ENCODE results near the gene C15orf39.
"Not testable (repeated sequence)": the region's sequence is repeated elsewhere in the genome, so short reads cannot be mapped to it uniquely, and the experiment has no call there.

DNA sequence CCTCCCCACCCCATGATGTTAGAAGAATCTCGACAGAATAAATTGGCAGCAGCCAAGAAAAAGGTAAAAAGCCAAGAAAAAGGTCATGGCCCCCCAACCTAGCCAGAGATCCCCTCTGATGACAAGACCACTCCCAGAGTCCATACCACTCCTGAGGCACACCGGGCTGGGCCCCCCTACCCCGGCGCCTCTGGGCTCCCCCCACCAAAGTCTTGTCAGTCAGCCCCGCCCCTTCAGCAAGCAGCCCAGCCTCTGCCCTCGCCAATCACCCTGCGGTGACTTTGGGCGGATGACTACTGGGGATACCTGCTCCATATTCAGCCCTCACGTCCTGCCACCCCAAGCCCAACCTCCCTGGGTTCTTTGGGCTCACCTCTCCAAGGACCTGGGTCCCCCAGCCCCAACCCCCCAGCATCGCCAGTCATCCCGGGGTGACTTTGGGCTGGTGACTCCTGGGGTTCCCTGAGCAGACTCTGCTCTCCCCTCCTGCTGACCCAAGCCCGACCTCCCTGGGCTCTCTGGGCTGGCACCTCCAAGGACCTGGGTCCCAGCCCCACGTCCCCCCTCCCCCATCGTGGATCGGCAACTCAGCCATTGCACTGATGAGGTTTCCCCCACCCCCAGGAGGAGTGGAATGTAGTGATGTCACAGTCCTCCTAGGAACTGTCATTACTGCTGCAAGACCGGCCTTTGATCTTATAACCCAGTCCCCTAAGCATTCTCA, 57.1 kb downstream of the C15orf39 start:
- TF ChIP-seq EZH2phosphoT487 (IDR thresholded peaks at IDR 0.05; ENCODE audit: insufficient read depth, low read depth); EZH2 (IDR thresholded peaks at IDR 0.05; ENCODE audit: insufficient read depth, poor library complexity, severe bottlenecking): not testable (repeated sequence)

Measured in GM23248 (cell line).